Suppressor macrophage treated with lipopolysaccharide for 1 hour (primary cell): ENCODE data around the gene ZNF419.
A peak's percentile ranks its signal among the peaks of the same experiment; 100 is the strongest.
"Not testable (repeated sequence)": the region's sequence is repeated elsewhere in the genome, so short reads cannot be mapped to it uniquely, and the experiment has no call there.

ENCODE experiments used
- DNase-seq, 3 donors: peaks; one replicate each; pipeline ENCODE4 v3.0.0-alpha.2; 2020 to 2022

The ZNF419 gene

GRCh38 chr19:57487477-57488298 lies at the start of gene ZNF419:
Gene ZNF419 (plus strand): TSS chr19:57487750. CDS start chr19:57487951, 201 bp downstream.
- DNase-seq, result peak; percentile 84 to 94 (median 91)

- no peak for DNase-seq
These were observed 49.6 kb upstream of the ZNF419 start for GRCh38 chr19:57437931-57438330.

- DNase-seq, result no peak
These were observed 48.6 kb upstream of the ZNF419 start for GRCh38 chr19:57438925-57439324.

- DNase-seq, result no peak
These were observed 45.4 kb upstream of the ZNF419 start for GRCh38 chr19:57441979-57442752.

- no peak for DNase-seq
These were observed 44.3 kb upstream of the ZNF419 start for GRCh38 chr19:57443121-57443696.

GRCh38 chr19:57452307-57452706 lies 35.2 kb upstream of the ZNF419 start:
- no peak for DNase-seq

- peak; percentile 32 to 43 (median 42) for DNase-seq
These were observed 21.7 kb upstream of the ZNF419 start for GRCh38 chr19:57465680-57466381.

GRCh38 chr19:57466489-57466888 lies 21.1 kb upstream of the ZNF419 start:
- no peak for DNase-seq

GRCh38 chr19:57473646-57474045 lies 13.9 kb upstream of the ZNF419 start:
- DNase-seq, result no peak

GRCh38 chr19:57477191-57478008 lies 10.2 kb upstream of the ZNF419 start, which contains the start of gene ZNF772:
Gene ZNF772 (minus strand): TSS chr19:57477566. CDS start chr19:57477309, 257 bp downstream.
- DNase-seq, result peak; percentile 92 to 94 (median 94)

GRCh38 chr19:57488299-57488644 lies 722 bp downstream of the ZNF419 start:
- not testable (repeated sequence) for DNase-seq

GRCh38 chr19:57499332-57499679 lies 11.8 kb downstream of the ZNF419 start:
- DNase-seq, result not testable (repeated sequence)

- peak; percentile 96 to 98 (median 98) for DNase-seq
These were observed 12.3 kb downstream of the ZNF419 start, which contains the start of gene ZNF773 for GRCh38 chr19:57499680-57500395. Gene ZNF773 (plus strand): TSS chr19:57499938. CDS start chr19:57500081, 143 bp downstream.

- peak in 2 of 3 donors; percentile 3 to 7 for DNase-seq
These were observed 12.8 kb downstream of the ZNF419 start for GRCh38 chr19:57500400-57500799.

- DNase-seq, result no peak
These were observed 18.6 kb downstream of the ZNF419 start for GRCh38 chr19:57506163-57506562.

- DNase-seq, result no peak
These were observed 23.9 kb downstream of the ZNF419 start for GRCh38 chr19:57511484-57511883.

GRCh38 chr19:57512845-57513244 lies 25.3 kb downstream of the ZNF419 start:
- DNase-seq, result peak in 1 of 3 donors; percentile 29

- DNase-seq, result no peak
These were observed 27.7 kb downstream of the ZNF419 start for GRCh38 chr19:57515255-57515654.

- not testable (repeated sequence) for DNase-seq
These were observed 30.5 kb downstream of the ZNF419 start for GRCh38 chr19:57518021-57518420.

GRCh38 chr19:57527136-57527881 lies 39.8 kb downstream of the ZNF419 start, which contains the start of gene ZNF549:
Gene ZNF549 (plus strand): TSS chr19:57527356. CDS start chr19:57527574, 218 bp downstream.
- DNase-seq, result peak; percentile 85 to 90 (median 89)
